ENCODE measurements around the gene INPP5B. TPM values are rescaled to one million over a fixed set of nuclear protein-coding genes. Genes with fewer than 3 reads are reported as not detected.

INPP5B gene
- total and polyA plus RNA-seq, 2 of the 13 experiments (the other 11 are each of a cell fraction or from before 2014, with no cell fraction given), result 9.0 to 9.8 TPM

DNA sequence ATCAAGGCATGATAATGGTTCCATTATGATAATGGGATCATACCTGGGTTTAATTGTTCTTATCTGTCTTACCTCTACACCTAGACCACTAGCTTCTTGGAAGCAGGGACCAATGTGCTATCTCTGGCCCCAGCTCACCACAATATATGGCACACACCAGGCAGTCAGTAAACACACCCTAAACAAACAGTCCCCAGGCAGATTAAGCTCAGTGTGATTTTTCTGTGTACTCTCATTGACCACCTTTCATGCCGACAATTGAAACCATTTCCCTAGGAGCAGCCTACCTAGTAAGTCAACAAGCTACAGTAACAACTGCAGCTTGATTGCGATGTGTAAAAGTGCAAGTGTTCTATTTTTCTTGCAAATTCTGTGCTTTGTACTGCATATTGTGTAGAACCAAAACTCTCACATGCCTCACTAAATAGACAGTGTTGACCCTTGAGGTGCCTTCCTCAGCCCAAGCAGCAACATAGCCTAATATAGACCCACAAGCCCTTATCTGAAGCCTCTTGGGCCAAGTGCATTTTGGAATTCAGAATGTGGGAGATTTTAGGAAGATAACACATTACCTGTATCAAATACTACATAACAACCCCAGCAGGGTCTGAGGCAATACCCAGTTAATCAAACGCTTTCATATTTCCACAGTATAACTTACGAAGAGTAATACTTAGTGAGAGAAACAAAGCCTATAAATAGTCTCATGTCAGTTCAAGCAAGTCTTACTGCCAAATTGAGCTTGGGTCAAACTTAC is 32.0 kb downstream of the INPP5B start (continued):
- TF ChIP-seq, protein P1, sequence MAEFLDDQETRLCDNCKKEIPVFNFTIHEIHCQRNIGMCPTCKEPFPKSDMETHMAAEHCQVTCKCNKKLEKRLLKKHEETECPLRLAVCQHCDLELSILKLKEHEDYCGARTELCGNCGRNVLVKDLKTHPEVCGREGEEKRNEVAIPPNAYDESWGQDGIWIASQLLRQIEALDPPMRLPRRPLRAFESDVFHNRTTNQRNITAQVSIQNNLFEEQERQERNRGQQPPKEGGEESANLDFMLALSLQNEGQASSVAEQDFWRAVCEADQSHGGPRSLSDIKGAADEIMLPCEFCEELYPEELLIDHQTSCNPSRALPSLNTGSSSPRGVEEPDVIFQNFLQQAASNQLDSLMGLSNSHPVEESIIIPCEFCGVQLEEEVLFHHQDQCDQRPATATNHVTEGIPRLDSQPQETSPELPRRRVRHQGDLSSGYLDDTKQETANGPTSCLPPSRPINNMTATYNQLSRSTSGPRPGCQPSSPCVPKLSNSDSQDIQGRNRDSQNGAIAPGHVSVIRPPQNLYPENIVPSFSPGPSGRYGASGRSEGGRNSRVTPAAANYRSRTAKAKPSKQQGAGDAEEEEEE (CRISPR knock-in tag; IDR thresholded peaks at IDR 0.05; ENCODE audit: borderline replicate concordance), result no peak
- TF ChIP-seq POLR2A (IDR thresholded peaks at IDR 0.05; ENCODE audit: insufficient read depth in 1 of 2, low read depth in 2 of 2, low read length in 2 of 2), result no peak
- TF ChIP-seq MATR3 (CRISPR knock-in tag; IDR thresholded peaks at IDR 0.05), result no peak
- no peak for TF ChIP-seq ZNF446 (CRISPR knock-in tag; IDR thresholded peaks at IDR 0.05)
- TF ChIP-seq, protein P2, sequence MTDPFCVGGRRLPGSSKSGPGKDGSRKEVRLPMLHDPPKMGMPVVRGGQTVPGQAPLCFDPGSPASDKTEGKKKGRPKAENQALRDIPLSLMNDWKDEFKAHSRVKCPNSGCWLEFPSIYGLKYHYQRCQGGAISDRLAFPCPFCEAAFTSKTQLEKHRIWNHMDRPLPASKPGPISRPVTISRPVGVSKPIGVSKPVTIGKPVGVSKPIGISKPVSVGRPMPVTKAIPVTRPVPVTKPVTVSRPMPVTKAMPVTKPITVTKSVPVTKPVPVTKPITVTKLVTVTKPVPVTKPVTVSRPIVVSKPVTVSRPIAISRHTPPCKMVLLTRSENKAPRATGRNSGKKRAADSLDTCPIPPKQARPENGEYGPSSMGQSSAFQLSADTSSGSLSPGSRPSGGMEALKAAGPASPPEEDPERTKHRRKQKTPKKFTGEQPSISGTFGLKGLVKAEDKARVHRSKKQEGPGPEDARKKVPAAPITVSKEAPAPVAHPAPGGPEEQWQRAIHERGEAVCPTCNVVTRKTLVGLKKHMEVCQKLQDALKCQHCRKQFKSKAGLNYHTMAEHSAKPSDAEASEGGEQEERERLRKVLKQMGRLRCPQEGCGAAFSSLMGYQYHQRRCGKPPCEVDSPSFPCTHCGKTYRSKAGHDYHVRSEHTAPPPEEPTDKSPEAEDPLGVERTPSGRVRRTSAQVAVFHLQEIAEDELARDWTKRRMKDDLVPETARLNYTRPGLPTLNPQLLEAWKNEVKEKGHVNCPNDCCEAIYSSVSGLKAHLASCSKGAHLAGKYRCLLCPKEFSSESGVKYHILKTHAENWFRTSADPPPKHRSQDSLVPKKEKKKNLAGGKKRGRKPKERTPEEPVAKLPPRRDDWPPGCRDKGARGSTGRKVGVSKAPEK (CRISPR knock-in tag; IDR thresholded peaks at IDR 0.05; ENCODE audit: borderline replicate concordance), result no peak
- TF ChIP-seq, protein P3, sequence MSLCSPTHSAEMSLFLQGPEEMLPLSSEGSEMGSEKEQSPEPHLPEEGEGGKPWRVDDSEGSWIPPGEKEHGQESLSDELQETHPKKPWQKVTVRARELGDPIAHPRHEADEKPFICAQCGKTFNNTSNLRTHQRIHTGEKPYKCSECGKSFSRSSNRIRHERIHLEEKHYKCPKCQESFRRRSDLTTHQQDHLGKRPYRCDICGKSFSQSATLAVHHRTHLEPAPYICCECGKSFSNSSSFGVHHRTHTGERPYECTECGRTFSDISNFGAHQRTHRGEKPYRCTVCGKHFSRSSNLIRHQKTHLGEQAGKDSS (CRISPR knock-in tag; IDR thresholded peaks at IDR 0.05; ENCODE audit: borderline replicate concordance, low read depth), result no peak
- TF ChIP-seq ZNF468 (CRISPR knock-in tag; IDR thresholded peaks at IDR 0.05), result no peak
- no peak for TF ChIP-seq NFYC (CRISPR knock-in tag; IDR thresholded peaks at IDR 0.05)
- 0 out of 2 replicates have a peak, but pooled peaks have one; percentile 12 for TF ChIP-seq KAT8 (CRISPR knock-in tag; IDR thresholded peaks at IDR 0.05)
- TF ChIP-seq ELF3 (CRISPR knock-in tag; IDR thresholded peaks at IDR 0.05), result no peak
- no peak for TF ChIP-seq ZNF143 (CRISPR knock-in tag; IDR thresholded peaks at IDR 0.05)
- no peak for TF ChIP-seq NAIF1 (CRISPR knock-in tag; IDR thresholded peaks at IDR 0.05; ENCODE audit: borderline replicate concordance)
- TF ChIP-seq, protein P4, sequence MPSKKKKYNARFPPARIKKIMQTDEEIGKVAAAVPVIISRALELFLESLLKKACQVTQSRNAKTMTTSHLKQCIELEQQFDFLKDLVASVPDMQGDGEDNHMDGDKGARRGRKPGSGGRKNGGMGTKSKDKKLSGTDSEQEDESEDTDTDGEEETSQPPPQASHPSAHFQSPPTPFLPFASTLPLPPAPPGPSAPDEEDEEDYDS (CRISPR knock-in tag; IDR thresholded peaks at IDR 0.05), result peak; percentile 39
- TF ChIP-seq ZNF547 (CRISPR knock-in tag; IDR thresholded peaks at IDR 0.05), result no peak
- TF ChIP-seq ZSCAN20 (CRISPR knock-in tag; IDR thresholded peaks at IDR 0.05; ENCODE audit: borderline replicate concordance), result no peak
- no peak for TF ChIP-seq ZNF841 (CRISPR knock-in tag; IDR thresholded peaks at IDR 0.05; ENCODE audit: borderline replicate concordance)
- TF ChIP-seq ZNF644 (CRISPR knock-in tag; IDR thresholded peaks at IDR 0.05; ENCODE audit: low read depth), result peak; percentile 72; the same call in 1 of the 2 replicates
- TF ChIP-seq, protein P5, sequence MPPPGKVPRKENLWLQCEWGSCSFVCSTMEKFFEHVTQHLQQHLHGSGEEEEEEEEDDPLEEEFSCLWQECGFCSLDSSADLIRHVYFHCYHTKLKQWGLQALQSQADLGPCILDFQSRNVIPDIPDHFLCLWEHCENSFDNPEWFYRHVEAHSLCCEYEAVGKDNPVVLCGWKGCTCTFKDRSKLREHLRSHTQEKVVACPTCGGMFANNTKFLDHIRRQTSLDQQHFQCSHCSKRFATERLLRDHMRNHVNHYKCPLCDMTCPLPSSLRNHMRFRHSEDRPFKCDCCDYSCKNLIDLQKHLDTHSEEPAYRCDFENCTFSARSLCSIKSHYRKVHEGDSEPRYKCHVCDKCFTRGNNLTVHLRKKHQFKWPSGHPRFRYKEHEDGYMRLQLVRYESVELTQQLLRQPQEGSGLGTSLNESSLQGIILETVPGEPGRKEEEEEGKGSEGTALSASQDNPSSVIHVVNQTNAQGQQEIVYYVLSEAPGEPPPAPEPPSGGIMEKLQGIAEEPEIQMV (CRISPR knock-in tag; IDR thresholded peaks at IDR 0.05; ENCODE audit: low read depth), result no peak
- TF ChIP-seq ZNF331 (CRISPR knock-in tag; IDR thresholded peaks at IDR 0.05), result peak; percentile 40; the same call in 1 of the 2 replicates
- TF ChIP-seq, protein P6, sequence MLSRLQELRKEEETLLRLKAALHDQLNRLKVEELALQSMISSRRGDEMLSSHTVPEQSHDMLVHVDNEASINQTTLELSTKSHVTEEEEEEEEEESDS (CRISPR knock-in tag; IDR thresholded peaks at IDR 0.05; ENCODE audit: borderline replicate concordance), result no peak
- no peak for TF ChIP-seq TCF7 (IDR thresholded peaks at IDR 0.05; ENCODE audit: low read depth)
- no peak for TF ChIP-seq TGIF2 (CRISPR knock-in tag; IDR thresholded peaks at IDR 0.05)
